ENCODE data around the gene THSD7B. TPM values are rescaled to one million over a fixed set of nuclear protein-coding genes. Genes with fewer than 3 reads are reported as not detected.

The THSD7B gene
- total and polyA plus RNA-seq, 2 donors = 0.50 to 4.2 TPM

DNA sequence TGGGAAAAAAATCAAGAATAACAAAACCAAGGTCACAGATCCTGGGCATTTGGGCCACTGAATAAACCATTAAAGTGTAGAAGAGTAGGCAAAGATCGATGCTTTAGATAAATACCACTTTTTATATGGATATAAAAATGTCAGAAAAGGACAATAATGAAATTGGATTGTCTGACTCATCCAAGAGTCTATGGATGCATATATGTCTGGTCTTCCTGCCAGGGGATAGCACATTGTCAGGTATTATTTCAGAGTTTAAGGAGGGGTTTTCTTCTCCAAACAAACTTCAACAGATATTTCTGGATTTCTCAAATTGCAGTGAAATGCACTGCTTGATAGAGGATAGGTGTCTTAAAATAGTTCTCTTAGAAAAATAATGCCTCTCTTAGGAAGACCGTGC, 466.7 kb downstream of the THSD7B start:
- H3K9me3 ChIP-seq (ENCODE audit: control insufficient read depth in 2 of 2, insufficient read depth in 1 of 2, low read length in 1 of 2) = no peaks in the 10 kb centered on the region
- no peaks in the 10 kb centered on the region for H3K27me3 ChIP-seq (ENCODE audit: control insufficient read depth in 2 of 2, insufficient read depth in 1 of 2, low read length in 1 of 2)
- WGBS = 90% methylated on average over 2 of the region's 2 CpGs
- H3K27ac ChIP-seq (ENCODE audit: low read depth in 1 of 2, low read length in 1 of 2) = no peak overlapping the region
- no peak for DNase-seq (ENCODE audit: low read depth in 6 of 9, low spot score in 9 of 9)
- no peaks in the 10 kb centered on the region for H3K4me1 ChIP-seq (ENCODE audit: control insufficient read depth in 2 of 2, insufficient read depth in 2 of 2, low read length in 2 of 2)
- no peaks in the 10 kb centered on the region for H3K36me3 ChIP-seq (ENCODE audit: control insufficient read depth in 2 of 2, insufficient read depth in 2 of 2, low read length in 1 of 2)
- H3K4me3 ChIP-seq (ENCODE audit: low read length in 2 of 2) = no peak overlapping the region

DNA sequence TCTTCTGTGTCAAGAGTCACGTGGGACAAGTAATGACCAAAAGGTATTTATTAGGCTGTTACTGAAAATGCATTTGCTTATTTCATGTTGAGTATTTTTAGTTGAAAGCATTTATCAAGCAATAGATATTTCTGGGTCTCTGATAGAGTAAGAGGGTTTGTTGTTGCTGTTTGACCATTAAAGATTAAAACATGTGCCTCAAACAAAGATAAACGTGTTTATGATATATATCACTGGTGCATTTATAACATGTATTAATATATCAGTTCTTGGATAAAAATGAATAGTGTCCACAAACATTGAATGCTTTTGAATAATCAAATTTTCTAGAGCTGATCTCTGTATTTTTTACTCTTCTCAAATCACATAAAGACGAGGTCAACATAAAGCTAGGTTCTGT, 467.7 kb downstream of the THSD7B start:
- Histone ChIP-seq H3K27me3 (ENCODE audit: control insufficient read depth in 2 of 2, insufficient read depth in 1 of 2, low read length in 1 of 2) (no peaks in the 10 kb centered on the region), H3K4me3 (ENCODE audit: low read length in 2 of 2) (no peak overlapping the region), H3K27ac (ENCODE audit: low read depth in 1 of 2, low read length in 1 of 2) (no peak overlapping the region), H3K9me3 (ENCODE audit: control insufficient read depth in 2 of 2, insufficient read depth in 1 of 2, low read length in 1 of 2) (no peaks in the 10 kb centered on the region), H3K36me3 (ENCODE audit: control insufficient read depth in 2 of 2, insufficient read depth in 2 of 2, low read length in 1 of 2) (no peaks in the 10 kb centered on the region), H3K4me1 (ENCODE audit: control insufficient read depth in 2 of 2, insufficient read depth in 2 of 2, low read length in 2 of 2) (no peaks in the 10 kb centered on the region)
- WGBS = 89% methylated on average over 3 of the region's 3 CpGs
- DNase-seq (ENCODE audit: low read depth in 6 of 9, low spot score in 9 of 9) = no peak

DNA sequence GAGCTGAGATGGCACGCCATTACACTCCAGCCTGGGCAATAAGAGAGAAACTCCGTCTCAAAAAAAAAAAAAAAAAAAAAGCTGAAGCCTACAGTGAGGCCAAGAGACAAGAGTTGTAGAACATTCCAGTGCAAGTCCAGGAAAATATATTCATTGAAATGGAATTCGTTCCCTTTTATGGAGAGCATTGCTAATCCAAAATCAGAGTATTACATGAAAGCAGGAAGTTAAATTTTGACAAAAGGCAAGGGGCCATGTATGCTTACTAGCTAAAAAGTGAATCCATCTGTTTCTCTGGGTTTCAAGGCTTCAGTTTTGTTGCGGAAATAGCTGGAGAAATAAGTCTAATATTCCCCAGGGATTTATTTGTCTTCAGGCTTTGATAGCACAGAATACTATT, 471.7 kb downstream of the THSD7B start:
- DNase-seq (ENCODE audit: low read depth in 6 of 9, low spot score in 9 of 9) = no peak
- Histone ChIP-seq H3K27me3 (ENCODE audit: control insufficient read depth in 2 of 2, insufficient read depth in 1 of 2, low read length in 1 of 2) (no peaks in the 10 kb centered on the region), H3K9me3 (ENCODE audit: control insufficient read depth in 2 of 2, insufficient read depth in 1 of 2, low read length in 1 of 2) (no peaks in the 10 kb centered on the region), H3K27ac (ENCODE audit: low read depth in 1 of 2, low read length in 1 of 2) (no peak overlapping the region), H3K36me3 (ENCODE audit: control insufficient read depth in 2 of 2, insufficient read depth in 2 of 2, low read length in 1 of 2) (no peaks in the 10 kb centered on the region), H3K4me1 (ENCODE audit: control insufficient read depth in 2 of 2, insufficient read depth in 2 of 2, low read length in 2 of 2) (no peaks in the 10 kb centered on the region), H3K4me3 (ENCODE audit: low read length in 2 of 2) (no peak overlapping the region)
- WGBS = 95% methylated on average over 4 of the region's 4 CpGs

DNA sequence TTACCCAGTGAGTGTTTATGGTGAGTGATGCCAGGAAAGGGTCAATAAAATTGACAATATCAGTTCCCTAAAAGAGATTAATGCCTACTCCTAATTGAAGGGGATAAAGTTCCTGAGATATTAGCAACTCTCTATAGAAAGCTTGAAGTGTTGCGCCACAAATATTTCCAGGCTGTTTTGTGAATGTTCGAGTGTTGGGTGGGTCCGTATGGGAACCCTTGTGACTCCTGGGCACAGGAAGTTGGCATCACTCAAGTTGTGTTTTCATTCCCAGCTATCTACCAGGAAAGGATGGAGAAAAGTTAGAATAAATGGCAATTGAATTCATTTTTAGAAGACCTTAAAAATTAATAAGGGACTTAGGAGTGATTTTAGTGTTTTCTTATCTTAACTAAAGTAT, 472.7 kb downstream of the THSD7B start:
- Histone ChIP-seq H3K27ac (ENCODE audit: low read depth in 1 of 2, low read length in 1 of 2) (no peak overlapping the region), H3K4me1 (ENCODE audit: control insufficient read depth in 2 of 2, insufficient read depth in 2 of 2, low read length in 2 of 2) (no peaks in the 10 kb centered on the region), H3K36me3 (ENCODE audit: control insufficient read depth in 2 of 2, insufficient read depth in 2 of 2, low read length in 1 of 2) (no peaks in the 10 kb centered on the region), H3K4me3 (ENCODE audit: low read length in 2 of 2) (no peak overlapping the region), H3K27me3 (ENCODE audit: control insufficient read depth in 2 of 2, insufficient read depth in 1 of 2, low read length in 1 of 2) (no peaks in the 10 kb centered on the region), H3K9me3 (ENCODE audit: control insufficient read depth in 2 of 2, insufficient read depth in 1 of 2, low read length in 1 of 2) (no peaks in the 10 kb centered on the region)
- WGBS = 97% methylated on average over 3 of the region's 3 CpGs
- no peak for DNase-seq (ENCODE audit: low read depth in 6 of 9, low spot score in 9 of 9)

DNA sequence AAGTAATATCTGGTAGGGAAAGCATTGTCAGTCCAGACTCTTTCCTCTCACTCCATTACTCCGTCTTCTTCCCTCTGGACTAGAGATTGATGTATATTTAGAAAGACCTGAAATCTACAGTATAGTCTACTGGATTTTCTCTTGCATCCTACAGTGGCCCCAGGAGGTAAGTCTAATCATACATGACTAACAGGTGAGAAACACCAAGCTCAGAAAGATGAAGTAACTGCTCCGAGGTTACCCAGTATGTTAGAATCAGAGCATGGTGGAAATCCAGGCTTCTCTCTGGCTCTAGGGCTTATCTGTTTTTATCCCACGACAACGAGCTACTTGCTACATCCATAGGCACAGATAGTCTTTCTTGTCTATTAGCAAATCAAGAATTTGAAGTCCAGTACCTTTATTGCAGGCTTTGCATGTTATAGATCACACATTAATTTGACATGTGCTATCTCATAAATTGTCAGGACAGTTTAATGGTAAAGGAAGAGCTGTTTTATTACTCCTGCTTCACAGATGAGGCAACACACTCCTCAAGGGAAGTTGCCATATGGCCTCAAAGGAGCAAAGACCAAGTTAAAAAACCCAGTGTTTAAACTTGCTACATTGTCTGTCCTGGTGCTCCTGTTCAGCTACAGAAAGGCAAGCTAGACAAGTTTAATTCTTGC, 484.3 kb downstream of the THSD7B start:
- Histone ChIP-seq H3K27ac (ENCODE audit: low read depth in 1 of 2, low read length in 1 of 2) (no peak overlapping the region), H3K27me3 (ENCODE audit: control insufficient read depth in 2 of 2, insufficient read depth in 1 of 2, low read length in 1 of 2) (no peaks in the 10 kb centered on the region), H3K36me3 (ENCODE audit: control insufficient read depth in 2 of 2, insufficient read depth in 2 of 2, low read length in 1 of 2) (no peaks in the 10 kb centered on the region), H3K9me3 (ENCODE audit: control insufficient read depth in 2 of 2, insufficient read depth in 1 of 2, low read length in 1 of 2) (no peaks in the 10 kb centered on the region), H3K4me3 (ENCODE audit: low read length in 2 of 2) (no peak overlapping the region), H3K4me1 (ENCODE audit: control insufficient read depth in 2 of 2, insufficient read depth in 2 of 2, low read length in 2 of 2) (no peaks in the 10 kb centered on the region)
- DNase-seq (ENCODE audit: low read depth in 6 of 9, low spot score in 9 of 9) = no peak
- WGBS = 79% methylated on average over 4 of the region's 4 CpGs

DNA sequence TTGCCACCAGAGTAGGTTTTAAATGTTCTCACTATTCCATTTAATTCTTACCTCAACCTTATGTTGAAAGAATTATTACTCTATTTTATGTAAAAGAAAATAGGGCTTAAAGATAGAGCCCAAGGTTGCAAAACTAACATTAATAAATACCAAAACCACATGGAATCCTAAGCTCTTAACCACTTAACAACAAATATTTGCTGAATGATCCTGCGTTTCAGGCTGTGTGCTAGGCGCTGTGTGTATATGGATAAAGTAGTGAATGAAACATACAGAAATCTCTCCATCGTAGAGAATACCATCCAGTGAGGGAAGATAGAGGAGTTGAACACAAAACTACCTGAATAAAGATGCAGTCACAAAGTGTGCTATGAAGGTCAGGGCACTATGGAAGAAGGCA, 485.1 kb downstream of the THSD7B start:
- Histone ChIP-seq H3K36me3 (ENCODE audit: control insufficient read depth in 2 of 2, insufficient read depth in 2 of 2, low read length in 1 of 2) (no peaks in the 10 kb centered on the region), H3K27me3 (ENCODE audit: control insufficient read depth in 2 of 2, insufficient read depth in 1 of 2, low read length in 1 of 2) (no peaks in the 10 kb centered on the region), H3K4me3 (ENCODE audit: low read length in 2 of 2) (no peak overlapping the region), H3K27ac (ENCODE audit: low read depth in 1 of 2, low read length in 1 of 2) (no peak overlapping the region), H3K9me3 (ENCODE audit: control insufficient read depth in 2 of 2, insufficient read depth in 1 of 2, low read length in 1 of 2) (no peaks in the 10 kb centered on the region), H3K4me1 (ENCODE audit: control insufficient read depth in 2 of 2, insufficient read depth in 2 of 2, low read length in 2 of 2) (no peaks in the 10 kb centered on the region)
- WGBS = 94% methylated on average over 3 of the region's 3 CpGs
- DNase-seq (ENCODE audit: low read depth in 6 of 9, low spot score in 9 of 9) = no peak

DNA sequence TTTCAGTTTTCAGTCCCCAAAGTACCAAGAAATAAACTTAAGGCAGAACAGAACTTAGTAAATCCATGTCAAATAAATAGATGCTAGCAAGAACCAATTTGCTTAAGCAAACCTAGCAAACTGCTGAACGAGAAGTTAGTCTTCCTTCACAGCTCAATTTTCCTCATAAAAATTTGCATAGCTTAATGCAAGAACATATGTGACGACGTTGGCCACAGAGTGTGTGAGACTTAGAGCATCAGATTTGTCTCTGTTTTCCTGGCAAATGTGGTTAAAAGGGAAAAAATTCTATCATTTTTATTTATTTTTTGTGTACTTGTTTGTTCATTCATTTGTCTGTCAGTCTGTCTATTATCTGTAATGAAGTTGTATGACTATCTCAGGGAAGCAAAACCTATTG, 485.7 kb downstream of the THSD7B start:
- H3K27ac ChIP-seq (ENCODE audit: low read depth in 1 of 2, low read length in 1 of 2) = no peak overlapping the region
- DNase-seq (ENCODE audit: low read depth in 6 of 9, low spot score in 9 of 9) = no peak
- H3K4me1 ChIP-seq (ENCODE audit: control insufficient read depth in 2 of 2, insufficient read depth in 2 of 2, low read length in 2 of 2) = no peaks in the 10 kb centered on the region
- no peaks in the 10 kb centered on the region for H3K36me3 ChIP-seq (ENCODE audit: control insufficient read depth in 2 of 2, insufficient read depth in 2 of 2, low read length in 1 of 2)
- no peaks in the 10 kb centered on the region for H3K9me3 ChIP-seq (ENCODE audit: control insufficient read depth in 2 of 2, insufficient read depth in 1 of 2, low read length in 1 of 2)
- H3K27me3 ChIP-seq (ENCODE audit: control insufficient read depth in 2 of 2, insufficient read depth in 1 of 2, low read length in 1 of 2) = no peaks in the 10 kb centered on the region
- 86% methylated on average over 3 of the region's 3 CpGs for WGBS
- no peak overlapping the region for H3K4me3 ChIP-seq (ENCODE audit: low read length in 2 of 2)

DNA sequence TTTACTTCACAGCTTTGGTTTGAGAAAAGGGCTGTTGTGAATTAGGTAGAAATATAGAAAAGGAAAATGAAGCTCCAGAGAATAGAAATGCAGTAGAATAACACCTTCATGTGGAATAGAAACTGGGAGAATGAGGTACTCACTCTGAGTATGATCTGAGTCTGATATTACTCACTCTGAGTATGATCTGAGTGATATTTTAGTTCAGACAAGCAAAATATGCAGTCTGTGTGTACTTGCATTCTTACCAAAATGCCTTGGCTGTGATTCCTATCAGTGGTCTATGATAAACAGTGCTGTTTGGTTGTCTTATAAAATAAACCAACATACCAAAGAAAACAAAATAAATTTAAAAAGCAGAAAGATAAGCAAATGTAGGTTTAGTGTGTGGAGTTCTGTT, 487.6 kb downstream of the THSD7B start:
- H3K27ac ChIP-seq (ENCODE audit: low read depth in 1 of 2, low read length in 1 of 2) = no peak overlapping the region
- no peaks in the 10 kb centered on the region for H3K9me3 ChIP-seq (ENCODE audit: control insufficient read depth in 2 of 2, insufficient read depth in 1 of 2, low read length in 1 of 2)
- no peaks in the 10 kb centered on the region for H3K36me3 ChIP-seq (ENCODE audit: control insufficient read depth in 2 of 2, insufficient read depth in 2 of 2, low read length in 1 of 2)
- no peaks in the 10 kb centered on the region for H3K27me3 ChIP-seq (ENCODE audit: control insufficient read depth in 2 of 2, insufficient read depth in 1 of 2, low read length in 1 of 2)
- no peak overlapping the region for H3K4me3 ChIP-seq (ENCODE audit: low read length in 2 of 2)
- H3K4me1 ChIP-seq (ENCODE audit: control insufficient read depth in 2 of 2, insufficient read depth in 2 of 2, low read length in 2 of 2) = no peaks in the 10 kb centered on the region
- DNase-seq (ENCODE audit: low read depth in 6 of 9, low spot score in 9 of 9) = no peak

DNA sequence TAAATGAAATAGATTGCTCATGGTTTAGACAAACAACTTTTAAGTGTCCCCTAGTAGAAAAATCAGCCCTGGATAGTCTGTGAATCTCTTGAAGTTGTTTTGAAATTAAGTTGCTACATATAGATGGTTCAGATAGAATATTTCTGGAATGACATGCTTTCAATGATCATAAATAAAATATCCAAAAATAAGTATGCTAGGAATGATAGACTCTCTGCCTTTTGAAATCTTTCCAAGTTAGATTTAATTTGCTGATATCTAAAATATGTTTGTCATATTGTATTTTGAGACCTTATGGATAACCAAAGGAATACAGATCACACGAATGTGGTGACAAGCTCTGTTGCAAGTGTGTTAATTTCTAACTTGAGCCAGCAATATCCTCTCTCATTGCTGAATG, 488.7 kb downstream of the THSD7B start:
- Histone ChIP-seq H3K27me3 (ENCODE audit: control insufficient read depth in 2 of 2, insufficient read depth in 1 of 2, low read length in 1 of 2) (no peaks in the 10 kb centered on the region), H3K4me1 (ENCODE audit: control insufficient read depth in 2 of 2, insufficient read depth in 2 of 2, low read length in 2 of 2) (no peaks in the 10 kb centered on the region), H3K4me3 (ENCODE audit: low read length in 2 of 2) (no peak overlapping the region), H3K36me3 (ENCODE audit: control insufficient read depth in 2 of 2, insufficient read depth in 2 of 2, low read length in 1 of 2) (no peaks in the 10 kb centered on the region), H3K27ac (ENCODE audit: low read depth in 1 of 2, low read length in 1 of 2) (no peak overlapping the region), H3K9me3 (ENCODE audit: control insufficient read depth in 2 of 2, insufficient read depth in 1 of 2, low read length in 1 of 2) (no peaks in the 10 kb centered on the region)
- no peak for DNase-seq (ENCODE audit: low read depth in 6 of 9, low spot score in 9 of 9)
- WGBS = 81% methylated on average over 1 of the region's 1 CpG

DNA sequence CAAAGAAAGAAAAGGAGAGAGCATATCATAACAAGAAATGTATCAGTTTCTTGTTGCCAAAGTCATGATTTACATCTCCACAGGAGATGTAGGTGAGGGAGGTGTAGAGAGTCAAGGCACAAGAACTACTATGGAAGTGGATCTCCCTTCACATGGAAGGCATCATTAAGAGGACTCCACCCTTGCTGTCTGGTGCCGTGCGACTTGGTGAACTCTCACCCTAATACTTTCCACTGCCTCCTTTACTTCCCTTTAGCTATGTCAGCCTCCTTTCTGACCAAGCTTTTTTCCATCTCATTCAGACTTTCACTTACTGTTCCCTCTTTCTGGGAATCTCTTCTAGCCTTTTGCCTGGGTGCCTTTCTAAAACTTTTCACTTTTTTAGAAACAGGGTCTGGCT, 490.0 kb downstream of the THSD7B start:
- Histone ChIP-seq H3K36me3 (ENCODE audit: control insufficient read depth in 2 of 2, insufficient read depth in 2 of 2, low read length in 1 of 2) (no peaks in the 10 kb centered on the region), H3K9me3 (ENCODE audit: control insufficient read depth in 2 of 2, insufficient read depth in 1 of 2, low read length in 1 of 2) (no peaks in the 10 kb centered on the region), H3K27ac (ENCODE audit: low read depth in 1 of 2, low read length in 1 of 2) (no peak overlapping the region), H3K4me1 (ENCODE audit: control insufficient read depth in 2 of 2, insufficient read depth in 2 of 2, low read length in 2 of 2) (no peaks in the 10 kb centered on the region), H3K27me3 (ENCODE audit: control insufficient read depth in 2 of 2, insufficient read depth in 1 of 2, low read length in 1 of 2) (no peaks in the 10 kb centered on the region), H3K4me3 (ENCODE audit: low read length in 2 of 2) (no peak overlapping the region)
- WGBS = 81% methylated on average over 2 of the region's 2 CpGs
- DNase-seq (ENCODE audit: low read depth in 6 of 9, low spot score in 9 of 9) = no peak

All from thymus (tissue), 11 donors.